ENCODE measurements around the gene CEP97.
A peak's percentile ranks its signal among the peaks of the same experiment; 100 is the strongest.
"Not testable (repeated sequence)": the region's sequence is repeated elsewhere in the genome, so short reads cannot be mapped to it uniquely, and the experiment has no call there.

Gene CEP97

DNA sequence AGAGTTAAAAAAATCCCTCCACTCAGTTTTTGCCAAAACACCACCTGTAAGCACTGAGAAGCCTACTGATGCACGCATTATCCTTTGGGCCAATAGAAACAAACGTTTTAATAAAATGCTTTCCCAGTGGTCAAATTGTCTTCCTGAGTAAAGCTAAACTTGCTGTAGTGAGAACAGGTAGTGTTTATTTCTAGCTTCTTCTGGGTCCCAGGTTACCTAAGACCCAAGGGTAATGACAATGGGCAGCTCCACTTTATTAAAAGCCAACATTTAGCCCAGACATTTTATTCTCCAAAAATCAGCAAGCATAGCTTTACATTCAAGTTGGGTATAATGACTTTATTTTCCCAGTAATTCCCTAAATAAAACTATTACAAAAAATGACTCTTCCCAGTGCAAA is 45.6 kb upstream of the CEP97 start:
- CTCF ChIA-PET: interaction anchor here (0.6 to 2.0 kb wide), 4 partner anchors 10 to 849 kb away, joined by 3 to 7 read pairs (median 5); no protein-coding TSS in a partner anchor
- no CpG with 5 or more reads among the region's 2 CpGs for WGBS (ENCODE audit: insufficient coverage)

DNA sequence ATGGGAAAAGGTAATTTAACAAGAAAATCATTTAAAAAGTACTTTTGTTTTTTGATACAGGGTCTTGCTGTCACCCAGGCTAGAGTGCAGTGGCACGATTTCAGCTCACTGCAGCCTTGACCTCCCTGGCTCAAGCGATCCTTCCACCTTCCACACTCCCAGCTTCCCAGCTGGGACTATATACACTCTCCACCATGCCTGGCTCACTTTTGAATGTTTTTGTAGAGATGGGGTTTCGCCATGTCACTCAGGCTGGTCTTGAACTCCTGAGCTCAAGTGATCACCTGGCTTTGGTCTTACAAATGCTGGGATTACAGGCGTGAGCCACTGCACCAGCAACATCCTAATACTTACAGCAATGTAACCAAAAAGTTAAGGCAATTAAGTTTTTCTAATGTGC is 43.9 kb upstream of the CEP97 start:
- Histone ChIP-seq H3K27me3 (replicated peaks in 2 of 5; ENCODE audit: control insufficient read depth in 4 of 5, insufficient read depth in 5 of 5, low read length in 4 of 5) (no peaks in the 10 kb centered on the region), H3K27ac (ENCODE audit: insufficient read depth in 1 of 2, low read depth in 1 of 2, low read length in 2 of 2, poor library complexity in 1 of 2, severe bottlenecking in 2 of 2) (no peak overlapping the region), H3K36me3 (ENCODE audit: control insufficient read depth in 4 of 4, insufficient read depth in 4 of 4, low read length in 3 of 4) (peaks cover 14 to 56% (median 41%) of the 10 kb centered on the region in 4 experiments), H3K9me3 (ENCODE audit: control extremely low read depth in 1 of 5, control insufficient read depth in 4 of 5, insufficient read depth in 2 of 5, low read depth in 1 of 5, low read length in 4 of 5) (no peaks in the 10 kb centered on the region), H3K4me3 (ENCODE audit: control insufficient read depth in 1 of 7, extremely low read depth in 1 of 7, insufficient read depth in 4 of 7, low read depth in 2 of 7, low read length in 6 of 7) (no peak overlapping the region), H3K4me1 (ENCODE audit: control extremely low read depth in 1 of 4, control insufficient read depth in 4 of 4, insufficient read depth in 4 of 4, low read length in 3 of 4) (peaks cover 12 to 37% (median 30%) of the 10 kb centered on the region in 4 experiments)
- DNase-seq: no peak
- POLR2A ChIA-PET: interaction anchor here (0.7 kb wide), 1 partner anchor 9 kb away, joined by 3 read pairs; no protein-coding TSS in a partner anchor
- CTCF ChIA-PET: interaction anchor here (0.8 to 2.3 kb wide), 5 partner anchors 11 to 28 kb away, joined by 3 to 6 read pairs (median 3); no protein-coding TSS in a partner anchor
- 93% methylated on average over 2 of the region's 4 CpGs for WGBS (ENCODE audit: insufficient coverage)

More for the DNA sequence above, 45.6 kb upstream of the CEP97 start:
- not testable (repeated sequence) for H3K27ac ChIP-seq (ENCODE audit: insufficient read depth in 1 of 2, low read depth in 1 of 2, low read length in 2 of 2, poor library complexity in 1 of 2, severe bottlenecking in 2 of 2); H3K27me3 ChIP-seq (replicated peaks in 2 of 5; ENCODE audit: control insufficient read depth in 4 of 5, insufficient read depth in 5 of 5, low read length in 4 of 5); DNase-seq; H3K4me3 ChIP-seq (ENCODE audit: control insufficient read depth in 1 of 7, extremely low read depth in 1 of 7, insufficient read depth in 4 of 7, low read depth in 2 of 7, low read length in 6 of 7); H3K9me3 ChIP-seq (ENCODE audit: control extremely low read depth in 1 of 5, control insufficient read depth in 4 of 5, insufficient read depth in 2 of 5, low read depth in 1 of 5, low read length in 4 of 5)
- Histone ChIP-seq H3K36me3 (ENCODE audit: control insufficient read depth in 4 of 4, insufficient read depth in 4 of 4, low read length in 3 of 4) (peaks cover 14 to 41% (median 33%) of the 10 kb centered on the region in 4 experiments), H3K4me1 (ENCODE audit: control extremely low read depth in 1 of 4, control insufficient read depth in 4 of 4, insufficient read depth in 4 of 4, low read length in 3 of 4) (peaks cover 12 to 29% (median 21%) of the 10 kb centered on the region in 4 experiments)
- POLR2A ChIA-PET: interaction anchor here (0.6 kb wide), 1 partner anchor 105 kb away, joined by 3 read pairs; the partner anchor contains the start of gene PCNP

DNA sequence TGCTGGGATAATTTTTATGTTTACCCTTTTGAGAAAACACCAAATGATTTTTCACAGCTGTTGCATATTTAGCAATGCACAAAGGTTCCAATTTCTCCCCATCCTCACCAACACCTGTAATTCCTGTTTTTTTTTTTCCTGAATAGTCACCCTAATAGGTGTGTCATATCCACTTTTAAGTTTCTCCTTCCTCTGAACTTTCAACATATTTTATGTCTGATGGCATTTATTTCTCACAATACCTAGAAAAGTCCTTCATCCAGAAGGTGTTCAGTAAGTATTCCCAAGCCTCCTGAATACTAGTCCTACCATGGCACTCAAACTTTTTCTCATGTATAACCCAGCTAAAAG is 39.4 kb upstream of the CEP97 start:
- peaks cover 14 to 58% (median 38%) of the 10 kb centered on the region in 4 experiments for H3K36me3 ChIP-seq (ENCODE audit: control insufficient read depth in 4 of 4, insufficient read depth in 4 of 4, low read length in 3 of 4)
- no peak for DNase-seq
- H3K4me1 ChIP-seq (ENCODE audit: control extremely low read depth in 1 of 4, control insufficient read depth in 4 of 4, insufficient read depth in 4 of 4, low read length in 3 of 4): peaks cover 13 to 33% (median 29%) of the 10 kb centered on the region in 4 experiments
- peak overlapping the region in 6 of 7 experiments; percentile 93 to 100 (median 98) for H3K4me3 ChIP-seq (ENCODE audit: control insufficient read depth in 1 of 7, extremely low read depth in 1 of 7, insufficient read depth in 4 of 7, low read depth in 2 of 7, low read length in 6 of 7)
- ChIA-PET POLR2A (interaction anchor here (0.5 to 2.9 kb wide), 2 partner anchors 8 to 1302 kb away, joined by 4 to 18 read pairs; partner anchors contain the start of gene ZBTB11), CTCF (interaction anchor here (0.6 to 5.6 kb wide), 9 partner anchors 8 to 540 kb away, joined by 3 to 33 read pairs (median 5); partner anchors contain the start of genes CEP97, PCNP and ZBTB11)
- H3K9me3 ChIP-seq (ENCODE audit: control extremely low read depth in 1 of 5, control insufficient read depth in 4 of 5, insufficient read depth in 2 of 5, low read depth in 1 of 5, low read length in 4 of 5): no peaks in the 10 kb centered on the region
- H3K27ac ChIP-seq (ENCODE audit: insufficient read depth in 1 of 2, low read depth in 1 of 2, low read length in 2 of 2, poor library complexity in 1 of 2, severe bottlenecking in 2 of 2): peak overlapping the region; percentile 89 to 94
- H3K27me3 ChIP-seq (replicated peaks in 2 of 5; ENCODE audit: control insufficient read depth in 4 of 5, insufficient read depth in 5 of 5, low read length in 4 of 5): no peaks in the 10 kb centered on the region

DNA sequence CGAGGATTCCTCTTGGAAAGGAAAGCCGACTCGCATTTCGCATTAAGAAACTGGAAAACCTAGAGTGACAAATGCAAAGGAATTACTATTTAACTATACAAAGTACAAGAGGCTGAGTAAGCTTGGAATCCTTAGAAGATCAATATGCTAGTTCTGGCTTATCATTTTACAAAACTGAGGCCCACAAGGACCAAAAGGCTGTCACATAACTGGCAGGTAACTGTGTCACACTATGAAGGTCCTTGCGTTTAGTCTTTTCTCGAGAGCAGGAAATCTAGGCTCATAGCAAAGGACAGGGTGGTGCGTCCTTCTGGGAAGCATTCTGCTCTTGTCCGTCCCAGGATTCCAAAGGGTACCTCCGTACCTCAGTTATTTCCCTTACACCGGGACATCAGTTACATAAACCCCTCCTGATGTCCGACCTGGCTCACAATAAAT is 38.5 kb upstream of the CEP97 start:
- no peaks in the 10 kb centered on the region for H3K27me3 ChIP-seq (replicated peaks in 2 of 5; ENCODE audit: control insufficient read depth in 4 of 5, insufficient read depth in 5 of 5, low read length in 4 of 5)
- H3K4me3 ChIP-seq (ENCODE audit: control insufficient read depth in 1 of 7, extremely low read depth in 1 of 7, insufficient read depth in 4 of 7, low read depth in 2 of 7, low read length in 6 of 7): peak overlapping the region; percentile 93 to 100 (median 98)
- ChIA-PET POLR2A (interaction anchor here (0.9 to 2.9 kb wide), 5 partner anchors 9 to 173 kb away, joined by 3 to 18 read pairs (median 4); partner anchors contain the start of genes PCNP, SENP7 and ZBTB11), CTCF (interaction anchor here (2.4 to 5.6 kb wide), 3 partner anchors 10 to 39 kb away, joined by 10 to 33 read pairs (median 13); partner anchors contain the start of genes CEP97 and ZBTB11)
- peaks cover 10 to 50% (median 29%) of the 10 kb centered on the region in 4 experiments for H3K36me3 ChIP-seq (ENCODE audit: control insufficient read depth in 4 of 4, insufficient read depth in 4 of 4, low read length in 3 of 4)
- no peak for DNase-seq
- no peaks in the 10 kb centered on the region for H3K9me3 ChIP-seq (ENCODE audit: control extremely low read depth in 1 of 5, control insufficient read depth in 4 of 5, insufficient read depth in 2 of 5, low read depth in 1 of 5, low read length in 4 of 5)
- WGBS (ENCODE audit: insufficient coverage): 0% methylated on average over 6 of the region's 11 CpGs
- H3K27ac ChIP-seq (ENCODE audit: insufficient read depth in 1 of 2, low read depth in 1 of 2, low read length in 2 of 2, poor library complexity in 1 of 2, severe bottlenecking in 2 of 2): peak overlapping the region; percentile 89 to 94
- H3K4me1 ChIP-seq (ENCODE audit: control extremely low read depth in 1 of 4, control insufficient read depth in 4 of 4, insufficient read depth in 4 of 4, low read length in 3 of 4): peaks cover 13 to 33% (median 29%) of the 10 kb centered on the region in 4 experiments

DNA sequence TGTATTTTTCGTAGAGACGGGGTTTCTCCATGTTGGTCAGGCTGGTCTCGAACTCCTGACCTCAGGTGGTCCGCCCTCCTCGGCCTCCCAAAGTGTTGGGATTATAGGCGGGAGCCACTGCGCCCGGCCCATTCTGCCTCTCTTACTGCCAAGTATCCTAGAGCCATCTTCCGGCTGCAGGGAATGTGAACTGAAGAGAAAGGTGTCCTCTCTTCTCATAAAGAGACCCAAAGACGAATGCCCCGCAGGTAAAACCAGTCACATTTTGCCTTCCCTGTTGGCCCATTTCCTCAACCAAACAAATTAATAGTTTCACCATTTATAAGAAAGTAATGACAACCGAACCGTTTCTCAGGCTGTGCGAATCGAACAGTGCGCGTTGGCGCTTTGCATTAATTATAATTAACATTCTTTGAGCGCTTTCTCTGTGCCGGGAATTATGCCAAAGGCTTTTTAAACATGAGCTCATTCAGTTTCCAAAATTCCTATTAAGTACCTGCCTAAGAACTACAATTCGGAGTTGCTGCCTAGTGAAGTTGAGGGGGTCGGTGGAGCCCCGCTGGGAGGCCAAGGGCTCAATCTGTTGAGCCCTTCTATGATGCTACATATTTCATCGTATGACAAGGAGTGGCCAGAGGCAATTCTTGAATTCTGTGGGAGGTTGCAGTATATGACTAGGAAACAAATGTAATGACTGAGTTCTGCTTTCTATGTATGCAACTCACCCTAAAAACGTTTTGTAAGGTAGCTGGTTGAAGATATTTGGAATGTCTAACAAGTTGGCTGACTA is 37.1 kb upstream of the CEP97 start:
- POLR2A ChIA-PET: interaction anchor here (0.8 to 2.9 kb wide), 4 partner anchors 11 to 174 kb away, joined by 4 to 18 read pairs (median 6); partner anchors contain the start of genes CEP97, PCNP, SENP7 and ZBTB11
- H3K27me3 ChIP-seq (replicated peaks in 2 of 5; ENCODE audit: control insufficient read depth in 4 of 5, insufficient read depth in 5 of 5, low read length in 4 of 5): no peaks in the 10 kb centered on the region
- peak overlapping the region; percentile 89 to 94 for H3K27ac ChIP-seq (ENCODE audit: insufficient read depth in 1 of 2, low read depth in 1 of 2, low read length in 2 of 2, poor library complexity in 1 of 2, severe bottlenecking in 2 of 2)
- H3K36me3 ChIP-seq (ENCODE audit: control insufficient read depth in 4 of 4, insufficient read depth in 4 of 4, low read length in 3 of 4): peaks cover 5 to 36% (median 17%) of the 10 kb centered on the region in 4 experiments
- H3K4me1 ChIP-seq (ENCODE audit: control extremely low read depth in 1 of 4, control insufficient read depth in 4 of 4, insufficient read depth in 4 of 4, low read length in 3 of 4): peaks cover 13 to 34% (median 30%) of the 10 kb centered on the region in 4 experiments
- H3K9me3 ChIP-seq (ENCODE audit: control extremely low read depth in 1 of 5, control insufficient read depth in 4 of 5, insufficient read depth in 2 of 5, low read depth in 1 of 5, low read length in 4 of 5): no peaks in the 10 kb centered on the region
- DNase-seq: no peak
- peak overlapping the region; percentile 93 to 100 (median 98) for H3K4me3 ChIP-seq (ENCODE audit: control insufficient read depth in 1 of 7, extremely low read depth in 1 of 7, insufficient read depth in 4 of 7, low read depth in 2 of 7, low read length in 6 of 7)
- CTCF ChIA-PET: interaction anchor here (0.6 to 5.6 kb wide), 3 partner anchors 11 to 162 kb away, joined by 3 to 33 read pairs (median 3); partner anchors contain the start of gene ZBTB11
- 62% methylated on average over 23 of the region's 25 CpGs for WGBS (ENCODE audit: insufficient coverage)

DNA sequence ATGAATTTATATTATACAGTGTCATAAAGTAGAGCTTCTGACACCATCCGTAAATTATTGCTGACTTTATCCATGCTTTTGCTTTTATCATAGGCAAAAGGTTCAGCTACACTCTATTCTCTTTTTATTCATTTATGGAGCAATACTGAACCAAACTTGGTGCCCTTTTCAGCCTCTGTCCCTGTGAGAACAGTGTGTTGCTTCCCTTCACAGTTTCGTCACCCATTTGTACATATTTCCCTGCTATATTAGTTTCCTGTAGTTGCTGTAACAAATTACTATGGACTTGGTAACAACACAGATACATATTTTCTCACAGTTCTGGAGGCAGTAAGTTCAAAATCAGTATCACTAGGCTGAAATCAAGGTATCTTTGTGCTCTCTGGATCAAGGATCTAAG is 35.1 kb upstream of the CEP97 start:
- POLR2A ChIA-PET: no interaction called here
- H3K27me3 ChIP-seq (replicated peaks in 2 of 5; ENCODE audit: control insufficient read depth in 4 of 5, insufficient read depth in 5 of 5, low read length in 4 of 5): no peaks in the 10 kb centered on the region
- H3K4me3 ChIP-seq (ENCODE audit: control insufficient read depth in 1 of 7, extremely low read depth in 1 of 7, insufficient read depth in 4 of 7, low read depth in 2 of 7, low read length in 6 of 7): no peak overlapping the region
- no peak for DNase-seq
- no peaks in the 10 kb centered on the region for H3K9me3 ChIP-seq (ENCODE audit: control extremely low read depth in 1 of 5, control insufficient read depth in 4 of 5, insufficient read depth in 2 of 5, low read depth in 1 of 5, low read length in 4 of 5)
- no peak overlapping the region for H3K27ac ChIP-seq (ENCODE audit: insufficient read depth in 1 of 2, low read depth in 1 of 2, low read length in 2 of 2, poor library complexity in 1 of 2, severe bottlenecking in 2 of 2)
- CTCF ChIA-PET: interaction anchor here (1.0 to 5.6 kb wide), 2 partner anchors 11 to 13 kb away, joined by 5 to 33 read pairs; partner anchors contain the start of gene ZBTB11
- peaks cover 0 to 17% (median 4%) of the 10 kb centered on the region in 4 experiments for H3K36me3 ChIP-seq (ENCODE audit: control insufficient read depth in 4 of 4, insufficient read depth in 4 of 4, low read length in 3 of 4)
- WGBS (ENCODE audit: insufficient coverage): 100% methylated on average over 1 of the region's 2 CpGs
- peaks cover 13 to 25% (median 21%) of the 10 kb centered on the region in 4 experiments for H3K4me1 ChIP-seq (ENCODE audit: control extremely low read depth in 1 of 4, control insufficient read depth in 4 of 4, insufficient read depth in 4 of 4, low read length in 3 of 4)

All from common myeloid progenitor, CD34-positive (primary cell).